MM.1S (cell line): ENCODE data around the gene CAGE1.
"Not testable (repeated sequence)": the region's sequence is repeated elsewhere in the genome, so short reads cannot be mapped to it uniquely, and the experiment has no call there.

ENCODE experiments used
- EZH2 ChIP-seq: fragments of 300-600 bp; sonication (generic); optimal IDR thresholded peaks from 2 replicates; pipeline ENCODE3; 2017; ENCODE audit warnings: low read depth, mild to moderate bottlenecking, antibody characterized with exemption, low read length, mixed read lengths
- EZH2phosphoT487 ChIP-seq: fragments of 300-600 bp; sonication (generic); IDR thresholded peaks from 2 replicates; pipeline ENCODE4 v1.6.1; 2018; ENCODE audit warnings: antibody characterized with exemption, low read length
- TF ChIP-seq, protein P1 (sequence below): fragments of 300-600 bp; sonication (generic); IDR thresholded peaks from 2 replicates; pipeline ENCODE4 v1.5.1; 2016; ENCODE audit warnings: antibody characterized with exemption, low read length, mixed read lengths

- TF ChIP-seq, protein P1, sequence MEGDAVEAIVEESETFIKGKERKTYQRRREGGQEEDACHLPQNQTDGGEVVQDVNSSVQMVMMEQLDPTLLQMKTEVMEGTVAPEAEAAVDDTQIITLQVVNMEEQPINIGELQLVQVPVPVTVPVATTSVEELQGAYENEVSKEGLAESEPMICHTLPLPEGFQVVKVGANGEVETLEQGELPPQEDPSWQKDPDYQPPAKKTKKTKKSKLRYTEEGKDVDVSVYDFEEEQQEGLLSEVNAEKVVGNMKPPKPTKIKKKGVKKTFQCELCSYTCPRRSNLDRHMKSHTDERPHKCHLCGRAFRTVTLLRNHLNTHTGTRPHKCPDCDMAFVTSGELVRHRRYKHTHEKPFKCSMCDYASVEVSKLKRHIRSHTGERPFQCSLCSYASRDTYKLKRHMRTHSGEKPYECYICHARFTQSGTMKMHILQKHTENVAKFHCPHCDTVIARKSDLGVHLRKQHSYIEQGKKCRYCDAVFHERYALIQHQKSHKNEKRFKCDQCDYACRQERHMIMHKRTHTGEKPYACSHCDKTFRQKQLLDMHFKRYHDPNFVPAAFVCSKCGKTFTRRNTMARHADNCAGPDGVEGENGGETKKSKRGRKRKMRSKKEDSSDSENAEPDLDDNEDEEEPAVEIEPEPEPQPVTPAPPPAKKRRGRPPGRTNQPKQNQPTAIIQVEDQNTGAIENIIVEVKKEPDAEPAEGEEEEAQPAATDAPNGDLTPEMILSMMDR: not testable (repeated sequence)
- not testable (repeated sequence) for TF ChIP-seq EZH2phosphoT487, EZH2
Observed at GRCh38 chr6:7344773-7345450, 44.6 kb downstream of the CAGE1 start.
